ENCODE data around the gene KRTAP5-6.
A peak's percentile ranks its signal among the peaks of the same experiment; 100 is the strongest.
"Not testable (repeated sequence)": the region's sequence is repeated elsewhere in the genome, so short reads cannot be mapped to it uniquely, and the experiment has no call there.

The KRTAP5-6 gene

GRCh38 chr11:1683904-1684572 lies 13.0 kb upstream of the KRTAP5-6 start:
- not testable (repeated sequence) for DNase-seq

GRCh38 chr11:1684886-1685874 lies 11.8 kb upstream of the KRTAP5-6 start:
- DNase-seq = not testable (repeated sequence)

GRCh38 chr11:1686220-1686619 lies 10.8 kb upstream of the KRTAP5-6 start:
- not testable (repeated sequence) for DNase-seq

GRCh38 chr11:1688336-1688947 lies 8.6 kb upstream of the KRTAP5-6 start:
- not testable (repeated sequence) for DNase-seq

GRCh38 chr11:1689250-1690166 lies 7.5 kb upstream of the KRTAP5-6 start:
- DNase-seq = not testable (repeated sequence)

GRCh38 chr11:1690167-1691025 lies 6.6 kb upstream of the KRTAP5-6 start:
- DNase-seq = no peak

- no peak for DNase-seq
Measured at GRCh38 chr11:1691026-1691877, 5.7 kb upstream of the KRTAP5-6 start.

- DNase-seq = no peak
Measured at GRCh38 chr11:1691878-1692707, 4.9 kb upstream of the KRTAP5-6 start.

- no peak for DNase-seq
Measured at GRCh38 chr11:1692708-1693326, 4.2 kb upstream of the KRTAP5-6 start.

- peak; percentile 49 for DNase-seq
Measured at GRCh38 chr11:1693327-1694063, 3.5 kb upstream of the KRTAP5-6 start.

- peak; percentile 68 for DNase-seq
Measured at GRCh38 chr11:1694064-1694845, 2.7 kb upstream of the KRTAP5-6 start.

GRCh38 chr11:1694846-1695547 lies 2.0 kb upstream of the KRTAP5-6 start:
- DNase-seq = no peak

GRCh38 chr11:1695548-1696108 lies 1.4 kb upstream of the KRTAP5-6 start:
- no peak for DNase-seq

- no peak for DNase-seq
Measured at GRCh38 chr11:1699771-1700170, 2.8 kb downstream of the KRTAP5-6 start.

- no peak for DNase-seq
Measured at GRCh38 chr11:1701091-1701807, 4.3 kb downstream of the KRTAP5-6 start.

GRCh38 chr11:1702506-1702905 lies 5.5 kb downstream of the KRTAP5-6 start:
- no peak for DNase-seq
